Activated CD4-positive, alpha-beta T cell treated with anti-CD3 and anti-CD28 coated beads, Interleukin-2, amount 50 U/mL, for 48 hours (primary cell): ENCODE results near the gene ATP5F1E.
A peak's percentile ranks its signal among the peaks of the same experiment; 100 is the strongest.

ENCODE experiments used
- DNase-seq, 2 experiments: peaks; one replicate each; pipeline ENCODE4 v3.0.0-alpha.2; 2020

Gene ATP5F1E

GRCh38 chr20:59004763-59005522 lies 27.2 kb downstream of the ATP5F1E start:
- DNase-seq: no peak

GRCh38 chr20:59004493-59004762 lies 27.7 kb downstream of the ATP5F1E start:
- peak; percentile 58 to 64 for DNase-seq

GRCh38 chr20:59003836-59004492 lies 28.2 kb downstream of the ATP5F1E start:
- DNase-seq: no peak

- DNase-seq: no peak
Observed at GRCh38 chr20:59002874-59003399, 29.2 kb downstream of the ATP5F1E start.

GRCh38 chr20:59002388-59002787 lies 29.7 kb downstream of the ATP5F1E start:
- no peak for DNase-seq

- no peak for DNase-seq
Observed at GRCh38 chr20:59001449-59002171, 30.5 kb downstream of the ATP5F1E start.

GRCh38 chr20:59001068-59001448 lies 31.1 kb downstream of the ATP5F1E start:
- no peak for DNase-seq

GRCh38 chr20:59000326-59000725 lies 31.8 kb downstream of the ATP5F1E start:
- no peak for DNase-seq

- no peak for DNase-seq
Observed at GRCh38 chr20:58998656-58999055, 33.5 kb downstream of the ATP5F1E start.

GRCh38 chr20:58997141-58997770 lies 34.9 kb downstream of the ATP5F1E start:
- DNase-seq: no peak

- DNase-seq: no peak
Observed at GRCh38 chr20:58996226-58996611, 35.9 kb downstream of the ATP5F1E start.

- DNase-seq: no peak
Observed at GRCh38 chr20:58995461-58996225, 36.5 kb downstream of the ATP5F1E start.

GRCh38 chr20:58994390-58995159 lies 37.6 kb downstream of the ATP5F1E start:
- DNase-seq: no peak

GRCh38 chr20:58993332-58994248 lies 38.5 kb downstream of the ATP5F1E start:
- DNase-seq: no peak

- no peak for DNase-seq
Observed at GRCh38 chr20:58992911-58993310, 39.2 kb downstream of the ATP5F1E start.

- no peak for DNase-seq
Observed at GRCh38 chr20:58991715-58992114, 40.4 kb downstream of the ATP5F1E start.

- DNase-seq: no peak
Observed at GRCh38 chr20:58990651-58991445, 41.3 kb downstream of the ATP5F1E start.

- DNase-seq: no peak
Observed at GRCh38 chr20:58989196-58989595, 42.9 kb downstream of the ATP5F1E start.

GRCh38 chr20:58988565-58988882 lies 43.6 kb downstream of the ATP5F1E start:
- no peak for DNase-seq
